Activated T-cell treated with anti-CD3 and anti-CD28 coated beads, Interleukin-2, amount 50 U/mL, for 72 hours (primary cell): ENCODE measurements around the gene SETD1A. TPM values are rescaled to one million over a fixed set of nuclear protein-coding genes. Genes with fewer than 3 reads are reported as not detected.
A peak's percentile ranks its signal among the peaks of the same experiment; 100 is the strongest.

ENCODE experiments used
- ATAC-seq, 2 donors: fragments of 150-1000 bp; cut with Tn5 transposase; replicated peaks in 1 of 2; 2 replicates each; pipeline ENCODE4 v1.10.0; 2021; ENCODE audit warnings: moderate library complexity in 2 of 2, mild to moderate bottlenecking in 1 of 2
- DNase-seq, 2 donors: peaks; one replicate each; pipeline ENCODE4 v3.0.0; 2021 to 2022; ENCODE audit warnings: mixed read lengths in 1 of 2
- H3K27ac Mint-ChIP-seq: one replicate; pipeline ENCODE4 v1.8.0; 2022; ENCODE audit warnings: mild to moderate bottlenecking, moderate library complexity, mixed read lengths
- H3K27me3 Mint-ChIP-seq: one replicate; pipeline ENCODE4 v1.8.0; 2022; ENCODE audit warnings: low read depth, mixed read lengths
- H3K36me3 Mint-ChIP-seq, 2 donors: one replicate each; pipeline ENCODE4 v1.8.0; 2022; ENCODE audit warnings: mixed read lengths in 2 of 2, mild to moderate bottlenecking in 1 of 2; ENCODE audit not compliant: insufficient read depth in 2 of 2
- H3K4me1 Mint-ChIP-seq: one replicate; pipeline ENCODE4 v1.8.0; 2022; ENCODE audit warnings: low read depth, mixed read lengths
- H3K4me3 Mint-ChIP-seq, 2 donors: one replicate each; pipeline ENCODE4 v1.8.0; 2022; ENCODE audit warnings: mild to moderate bottlenecking in 2 of 2, mixed read lengths in 2 of 2, moderate library complexity in 2 of 2
- H3K9me3 Mint-ChIP-seq, 2 donors: one replicate each; pipeline ENCODE4 v1.8.0; 2022; ENCODE audit warnings: mixed read lengths in 2 of 2
- total RNA-seq, 2 donors: library from RNA; stranded (reverse); gene quantifications; one replicate each; pipeline ENCODE4 v1.2.3, GENCODE V29; 2022

The SETD1A gene
- total RNA-seq, 2 donors from 2014 or later = 19.1 to 25.5 TPM

GRCh38 chr16:30953111-30953510, 4.4 kb upstream of the SETD1A start:
- H3K36me3 Mint-ChIP-seq = no peaks in the 10 kb centered on the region
- H3K27me3 Mint-ChIP-seq = no peaks in the 10 kb centered on the region
- ATAC-seq (no peak), DNase-seq (no peak)
- H3K4me1 Mint-ChIP-seq = peaks cover 29% of the 10 kb centered on the region
- H3K4me3 Mint-ChIP-seq = no peak overlapping the region
- no peak overlapping the region for H3K27ac Mint-ChIP-seq
- H3K9me3 Mint-ChIP-seq = no peaks in the 10 kb centered on the region

GRCh38 chr16:30953511-30954124, 3.9 kb upstream of the SETD1A start:
- ATAC-seq = peak; percentile 16 to 27
- peaks cover 34% of the 10 kb centered on the region for H3K4me1 Mint-ChIP-seq
- no peak overlapping the region for H3K4me3 Mint-ChIP-seq
- H3K27me3 Mint-ChIP-seq = no peaks in the 10 kb centered on the region
- no peak overlapping the region for H3K27ac Mint-ChIP-seq
- H3K36me3 Mint-ChIP-seq = peaks cover 0 to 2% of the 10 kb centered on the region in 2 donors
- H3K9me3 Mint-ChIP-seq = no peaks in the 10 kb centered on the region
- peak; percentile 74 for DNase-seq

- Mint-ChIP-seq H3K27ac (no peak overlapping the region), H3K4me3 (no peak overlapping the region), H3K9me3 (no peaks in the 10 kb centered on the region), H3K36me3 (peaks cover under 1 to 10% of the 10 kb centered on the region in 2 donors), H3K4me1 (peaks cover 42% of the 10 kb centered on the region), H3K27me3 (no peaks in the 10 kb centered on the region)
- DNase-seq (no peak), ATAC-seq (no peak)
Observed at GRCh38 chr16:30954993-30955392, 2.6 kb upstream of the SETD1A start.

- DNase-seq = peak; percentile 91 to 94
- Mint-ChIP-seq H3K27ac (peak overlapping the region; percentile 99), H3K4me1 (peaks cover 38% of the 10 kb centered on the region), H3K9me3 (no peaks in the 10 kb centered on the region), H3K27me3 (no peaks in the 10 kb centered on the region), H3K36me3 (peaks cover 6 to 25% of the 10 kb centered on the region in 2 donors), H3K4me3 (peak overlapping the region; percentile 95 to 98)
- ATAC-seq = peak; percentile 79 to 81
Observed at GRCh38 chr16:30956601-30957455, 726 bp upstream of the SETD1A start.

- Mint-ChIP-seq H3K27me3 (no peaks in the 10 kb centered on the region), H3K9me3 (no peaks in the 10 kb centered on the region), H3K27ac (peak overlapping the region; percentile 93), H3K4me3 (peak overlapping the region; percentile 98), H3K36me3 (peaks cover 11 to 34% of the 10 kb centered on the region in 2 donors), H3K4me1 (peaks cover 43% of the 10 kb centered on the region)
- DNase-seq (peak; percentile 63 to 67), ATAC-seq (peak; percentile 20 to 22)
Observed at GRCh38 chr16:30958175-30959079, 873 bp downstream of the SETD1A start.

GRCh38 chr16:30961384-30961783, 3.8 kb downstream of the SETD1A start:
- DNase-seq = no peak
- Mint-ChIP-seq H3K27me3 (no peaks in the 10 kb centered on the region), H3K27ac (no peak overlapping the region), H3K36me3 (peaks cover 14 to 45% of the 10 kb centered on the region in 2 donors), H3K9me3 (no peaks in the 10 kb centered on the region), H3K4me1 (peaks cover 32% of the 10 kb centered on the region), H3K4me3 (no peak overlapping the region)
- no peak for ATAC-seq

- peaks cover 16 to 53% of the 10 kb centered on the region in 2 donors for H3K36me3 Mint-ChIP-seq
- no peaks in the 10 kb centered on the region for H3K27me3 Mint-ChIP-seq
- DNase-seq (no peak), ATAC-seq (no peak)
- no peak overlapping the region for H3K27ac Mint-ChIP-seq
- H3K9me3 Mint-ChIP-seq = no peaks in the 10 kb centered on the region
- peaks cover 20% of the 10 kb centered on the region for H3K4me1 Mint-ChIP-seq
- no peak overlapping the region for H3K4me3 Mint-ChIP-seq
Observed at GRCh38 chr16:30963925-30964511, 6.5 kb downstream of the SETD1A start.

GRCh38 chr16:30964574-30965226, 7.1 kb downstream of the SETD1A start:
- H3K27me3 Mint-ChIP-seq = no peaks in the 10 kb centered on the region
- DNase-seq (no peak), ATAC-seq (no peak)
- H3K9me3 Mint-ChIP-seq = no peaks in the 10 kb centered on the region
- no peak overlapping the region for H3K4me3 Mint-ChIP-seq
- peaks cover 18 to 48% of the 10 kb centered on the region in 2 donors for H3K36me3 Mint-ChIP-seq
- H3K27ac Mint-ChIP-seq = no peak overlapping the region
- H3K4me1 Mint-ChIP-seq = peaks cover 13% of the 10 kb centered on the region

GRCh38 chr16:30965436-30965835, 7.9 kb downstream of the SETD1A start:
- no peaks in the 10 kb centered on the region for H3K27me3 Mint-ChIP-seq
- no peak overlapping the region for H3K27ac Mint-ChIP-seq
- H3K9me3 Mint-ChIP-seq = no peaks in the 10 kb centered on the region
- H3K4me3 Mint-ChIP-seq = no peak overlapping the region
- peaks cover 13 to 43% of the 10 kb centered on the region in 2 donors for H3K36me3 Mint-ChIP-seq
- DNase-seq (no peak), ATAC-seq (no peak)
- peaks cover 6% of the 10 kb centered on the region for H3K4me1 Mint-ChIP-seq

GRCh38 chr16:30966033-30966619, 8.6 kb downstream of the SETD1A start:
- Mint-ChIP-seq H3K27me3 (no peaks in the 10 kb centered on the region), H3K27ac (no peak overlapping the region), H3K4me3 (no peak overlapping the region), H3K4me1 (peaks cover 6% of the 10 kb centered on the region), H3K36me3 (peaks cover 14 to 43% of the 10 kb centered on the region in 2 donors), H3K9me3 (no peaks in the 10 kb centered on the region)
- ATAC-seq (no peak), DNase-seq (no peak)

GRCh38 chr16:30967795-30968194, 10.2 kb downstream of the SETD1A start:
- Mint-ChIP-seq H3K36me3 (peaks cover 16 to 47% of the 10 kb centered on the region in 2 donors), H3K27me3 (no peaks in the 10 kb centered on the region), H3K27ac (no peak overlapping the region), H3K9me3 (no peaks in the 10 kb centered on the region), H3K4me1 (peaks cover 6% of the 10 kb centered on the region), H3K4me3 (no peak overlapping the region)
- no peak for DNase-seq
- no peak for ATAC-seq
